Activated CD8-positive, alpha-beta memory T cell treated with anti-CD3 and anti-CD28 coated beads for 36 hours (primary cell): ENCODE data around the gene RSRP1. TPM values are rescaled to one million over a fixed set of nuclear protein-coding genes. Genes with fewer than 3 reads are reported as not detected.
"Not testable (repeated sequence)": the region's sequence is repeated elsewhere in the genome, so short reads cannot be mapped to it uniquely, and the experiment has no call there.

Source experiments
- CTCF ChIA-PET: fragments of 350-600 bp; sonication (Branson Sonifier 250); formaldehyde crosslinking; loops from one replicate; lab custom pipeline; 2021; ENCODE audit warnings: antibody characterized with exemption; lab: Charles Lee
- POLR2A ChIA-PET: fragments of 350-600 bp; sonication (Branson Sonifier 250); formaldehyde crosslinking; loops from one replicate; lab custom pipeline; 2021; ENCODE audit warnings: antibody characterized with exemption; lab: Charles Lee
- total RNA-seq, 2 experiments: library from RNA; stranded (reverse); gene quantifications; one replicate each; pipeline ENCODE4 v1.2.3, GENCODE V29; 2021

RSRP1 gene
- total RNA-seq, result 10 to 100 TPM; 81.0 to 95.0 TPM

DNA sequence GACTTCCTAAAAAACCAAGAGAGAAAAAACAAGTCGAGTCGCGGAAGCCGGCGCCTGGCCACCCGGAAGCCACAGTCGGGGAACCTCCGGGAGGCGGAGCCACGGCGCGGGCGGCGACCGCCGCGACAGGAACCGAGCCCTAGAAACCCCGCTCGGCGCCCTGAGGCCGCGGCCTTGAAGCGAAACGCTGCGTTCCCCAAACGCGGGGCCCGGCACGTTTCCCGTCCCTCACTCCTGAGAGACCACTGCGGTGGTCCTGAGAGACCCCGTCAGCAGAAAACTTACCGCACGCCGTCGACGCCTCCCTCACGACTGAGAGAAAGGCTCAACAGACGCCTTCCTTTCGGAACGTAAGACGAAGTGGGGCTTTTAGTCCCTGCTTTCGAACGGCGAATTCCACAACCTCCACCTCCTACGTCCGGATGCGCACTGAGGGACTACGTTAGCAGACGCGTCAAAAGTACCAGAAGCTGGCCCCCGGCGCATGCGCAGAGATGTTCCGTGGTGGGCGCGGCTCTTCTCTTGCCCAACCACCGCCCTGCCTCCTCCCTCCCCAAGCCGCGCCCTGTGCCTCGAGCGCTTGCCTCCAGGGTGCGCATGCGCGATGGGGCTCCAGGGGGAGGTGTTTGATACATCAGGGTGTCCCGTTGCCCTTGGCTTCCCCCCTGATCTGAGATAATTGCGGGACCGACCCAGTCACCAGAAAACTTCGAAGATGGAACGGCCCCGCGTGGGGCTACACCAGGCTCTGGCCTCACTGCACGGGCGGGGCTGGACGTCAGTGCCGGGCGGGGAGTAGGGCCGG, at the start of gene RSRP1:
RSRP1 (minus strand) TSS at position 431 of the 805 bp plus-strand sequence. CDS start 491 bp downstream, outside the sequence.
- ChIA-PET CTCF (interaction anchor here (1.0 kb wide), 1 partner anchor 15 kb away, joined by 3 read pairs; no protein-coding TSS in a partner anchor), POLR2A (interaction anchor here (0.5 to 1.4 kb wide), 3 partner anchors 8 to 604 kb away, joined by 3 to 16 read pairs (median 3); partner anchors contain the start of genes SRRM1 and SYF2)

GRCh38 chr1:25296501-25296900, 49.2 kb upstream of the RSRP1 start:
- CTCF ChIA-PET, POLR2A ChIA-PET: not testable (repeated sequence)

DNA sequence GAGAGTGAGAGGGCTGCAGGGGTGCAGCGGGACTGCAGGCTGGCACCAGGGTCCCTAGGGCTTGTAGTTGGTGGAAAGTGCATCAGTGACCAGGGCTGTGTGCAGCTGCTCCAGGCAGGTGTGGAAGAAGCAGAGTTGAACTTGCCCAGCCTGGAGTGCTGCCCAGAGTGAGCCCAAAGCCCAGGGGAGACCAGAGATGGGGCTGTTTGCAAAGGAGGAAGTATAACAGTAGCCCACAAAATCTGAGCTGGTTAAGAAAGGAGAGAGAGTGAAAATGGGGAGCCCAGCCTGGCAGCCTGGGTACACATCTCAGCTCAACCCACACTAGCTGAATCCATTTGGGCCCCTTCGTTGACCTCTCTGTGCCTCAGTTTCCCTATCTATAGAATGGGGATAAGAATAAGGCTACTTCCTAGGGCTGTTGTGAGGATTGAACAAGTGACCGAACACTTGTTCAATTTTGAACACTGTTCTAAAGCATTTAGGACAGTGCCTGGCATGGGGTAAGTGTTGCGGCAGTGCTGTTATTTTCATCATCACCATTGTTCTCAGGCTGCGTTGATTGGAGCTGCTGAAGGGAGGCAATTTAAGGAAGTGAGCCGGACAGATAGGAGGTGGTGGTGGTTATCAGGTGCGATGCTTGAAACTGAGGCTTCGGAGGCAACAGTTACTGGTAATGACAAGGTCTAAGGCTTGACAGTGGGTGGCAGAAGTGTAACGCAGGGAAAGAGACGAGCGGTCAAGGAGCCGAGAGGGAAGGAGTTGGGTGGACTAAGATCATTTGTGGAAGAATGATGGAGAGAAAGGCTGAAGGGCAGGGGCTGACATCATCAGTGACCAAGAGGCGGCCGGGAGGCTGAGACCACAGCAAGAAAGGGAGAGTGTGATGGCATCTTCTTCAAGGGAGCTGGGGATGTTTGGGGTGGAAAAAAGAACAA, 47.9 kb upstream of the RSRP1 start:
- CTCF ChIA-PET, result not testable (repeated sequence)
- POLR2A ChIA-PET, result interaction anchor here (0.7 kb wide), 1 partner anchor 165 kb away, joined by 4 read pairs; no protein-coding TSS in a partner anchor

- POLR2A ChIA-PET, CTCF ChIA-PET: not testable (repeated sequence)
Observed at GRCh38 chr1:25293426-25293825, 46.2 kb upstream of the RSRP1 start.

- CTCF ChIA-PET, POLR2A ChIA-PET: not testable (repeated sequence)
Observed at GRCh38 chr1:25290043-25290442, 42.8 kb upstream of the RSRP1 start.

DNA sequence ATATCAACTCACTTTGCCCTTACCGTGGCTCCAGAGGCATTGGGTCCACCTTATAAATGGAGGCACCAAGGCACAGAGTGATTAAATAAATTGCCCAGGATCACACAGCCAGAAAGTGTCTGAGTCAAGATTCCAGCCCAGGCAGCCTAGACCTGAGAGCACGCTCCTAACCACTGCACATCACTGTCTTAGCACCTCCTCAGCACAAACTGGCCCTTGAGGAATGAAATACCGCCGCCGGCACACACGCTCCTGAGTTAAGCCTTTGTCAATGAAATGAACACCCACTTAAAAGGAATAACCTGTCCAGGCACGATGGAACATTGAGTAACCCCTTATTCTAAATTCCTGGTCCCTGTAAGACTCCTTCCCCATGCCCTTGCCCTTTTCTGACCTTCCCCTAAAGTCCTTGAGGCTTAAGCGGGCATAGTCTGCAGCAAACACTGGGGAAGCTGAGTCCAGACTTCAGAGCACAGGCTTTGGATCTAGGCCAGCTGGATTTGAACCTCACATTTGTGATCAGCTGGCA, 41.4 kb upstream of the RSRP1 start:
- POLR2A ChIA-PET, CTCF ChIA-PET: not testable (repeated sequence)

- CTCF ChIA-PET, result not testable (repeated sequence)
Observed at GRCh38 chr1:25287164-25287563, 39.9 kb upstream of the RSRP1 start.

GRCh38 chr1:25285862-25286261, 38.6 kb upstream of the RSRP1 start:
- CTCF ChIA-PET, POLR2A ChIA-PET: not testable (repeated sequence)

More at GRCh38 chr1:25287164-25287563, 39.9 kb upstream of the RSRP1 start:
- POLR2A ChIA-PET, result not testable (repeated sequence)

DNA sequence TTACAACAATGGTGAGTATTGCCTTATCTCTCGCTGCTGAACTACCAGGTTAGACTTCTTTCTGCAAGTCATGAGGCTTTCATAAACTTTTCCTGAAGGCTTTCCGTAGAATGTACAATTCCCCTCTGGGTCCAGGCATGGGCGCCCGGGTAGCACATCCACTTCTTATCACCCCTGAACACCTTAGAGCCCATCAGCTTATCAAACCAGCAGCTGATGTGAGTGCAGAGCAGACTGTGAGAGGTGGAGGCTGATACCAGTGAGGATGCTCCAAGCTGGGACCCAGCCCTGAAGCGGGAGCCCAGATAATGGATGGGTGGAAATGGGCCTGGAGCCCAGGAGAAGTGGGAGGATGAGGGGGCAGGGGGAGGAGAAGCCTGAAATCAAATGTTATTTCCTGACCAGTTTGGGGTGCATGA, 32.4 kb upstream of the RSRP1 start:
- POLR2A ChIA-PET, CTCF ChIA-PET: not testable (repeated sequence)

- POLR2A ChIA-PET, CTCF ChIA-PET: not testable (repeated sequence)
Observed at GRCh38 chr1:25278790-25279189, 31.5 kb upstream of the RSRP1 start.

DNA sequence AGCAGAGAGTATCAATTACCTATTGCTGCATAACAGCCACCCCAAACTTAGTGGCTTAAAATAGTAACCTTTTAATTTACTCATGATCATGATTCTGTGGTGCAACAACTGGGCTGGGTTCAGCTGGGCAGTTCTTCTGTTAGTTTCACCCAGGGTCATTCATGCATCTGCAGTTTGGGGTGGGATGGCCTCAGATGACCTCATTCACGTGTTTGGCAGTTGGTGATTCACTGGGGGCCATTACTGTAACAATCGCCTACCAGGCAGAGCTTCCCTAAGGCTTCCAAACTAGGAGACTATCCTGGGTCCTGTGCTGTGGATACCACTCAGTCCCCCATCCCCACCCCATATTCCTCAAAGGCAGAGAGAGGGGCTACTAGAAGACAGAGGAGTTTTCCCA, 31.1 kb upstream of the RSRP1 start:
- CTCF ChIA-PET, POLR2A ChIA-PET: not testable (repeated sequence)

DNA sequence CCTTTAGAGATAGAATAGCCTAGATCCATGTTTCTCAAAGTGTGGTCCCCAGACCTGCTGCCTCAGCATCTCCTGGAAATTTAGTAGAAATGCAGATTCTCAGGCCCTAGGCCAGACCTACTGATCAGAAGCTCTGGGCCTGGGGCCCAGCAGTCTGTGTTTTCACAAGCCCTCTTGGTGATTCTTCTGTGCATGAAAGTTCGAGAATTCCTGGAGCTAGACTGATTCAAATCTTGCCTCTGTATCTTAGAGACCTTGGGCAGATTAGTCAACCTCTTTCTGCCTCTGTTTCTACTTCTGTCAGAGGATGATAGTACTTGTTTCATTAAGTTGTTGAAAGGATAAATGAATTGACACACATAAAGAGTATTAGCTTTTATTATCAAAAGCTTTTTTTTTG, 30.0 kb upstream of the RSRP1 start:
- POLR2A ChIA-PET, CTCF ChIA-PET: not testable (repeated sequence)

- POLR2A ChIA-PET, CTCF ChIA-PET: not testable (repeated sequence)
Observed at GRCh38 chr1:25275648-25276047, 28.4 kb upstream of the RSRP1 start.

DNA sequence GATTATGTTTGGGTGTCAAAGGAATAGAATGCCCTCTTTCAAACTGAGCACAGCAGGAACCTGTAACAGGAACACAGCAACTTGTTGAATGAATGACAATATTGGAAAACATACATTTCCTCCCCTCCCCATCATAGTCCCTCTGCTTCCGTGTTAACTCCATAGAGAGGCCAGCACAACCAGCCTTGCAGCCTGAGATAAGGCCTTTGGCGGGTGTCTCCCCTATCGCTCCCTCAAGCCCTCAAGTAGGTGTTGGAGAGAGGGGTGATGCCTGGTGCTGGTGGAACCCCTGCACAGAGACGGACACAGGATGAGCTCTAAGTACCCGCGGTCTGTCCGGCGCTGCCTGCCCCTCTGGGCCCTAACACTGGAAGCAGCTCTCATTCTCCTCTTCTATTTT, 25.0 kb upstream of the RSRP1 start, which contains the start of gene RHD:
RHD (plus strand) TSS at position 272 of the 400 bp plus-strand sequence; CDS start at position 311, 39 bp downstream.
- CTCF ChIA-PET, POLR2A ChIA-PET: not testable (repeated sequence)

DNA sequence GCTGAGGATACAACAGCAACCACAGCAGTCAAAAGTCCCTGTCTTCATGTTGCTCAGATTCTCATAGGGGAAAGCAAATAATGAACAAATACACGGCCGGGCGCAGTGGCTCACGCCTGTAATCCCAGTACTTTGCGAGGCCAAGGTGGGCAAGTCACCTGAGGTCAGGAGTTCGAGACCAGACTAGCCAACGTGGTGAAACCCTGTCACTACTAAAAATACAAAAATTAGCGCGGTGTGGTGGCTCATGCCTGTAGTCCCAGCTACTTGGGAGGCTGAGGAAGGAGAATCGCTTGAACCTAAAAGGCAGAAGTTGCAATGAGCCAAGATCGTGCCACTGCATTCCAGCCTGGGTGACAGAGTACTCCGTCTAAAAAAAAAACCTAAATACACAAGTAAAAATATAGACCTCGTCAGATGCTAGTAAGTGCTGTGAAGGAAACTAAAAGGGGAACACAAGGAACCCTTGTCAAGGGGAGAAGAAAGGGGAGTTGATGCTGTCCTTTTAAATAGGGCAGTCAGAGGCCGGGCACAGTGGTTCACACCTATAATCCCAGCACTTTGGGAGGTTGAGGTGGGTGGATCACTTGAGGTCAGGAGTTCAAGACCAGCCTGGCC, 21.0 kb upstream of the RSRP1 start:
- POLR2A ChIA-PET, result not testable (repeated sequence)

DNA sequence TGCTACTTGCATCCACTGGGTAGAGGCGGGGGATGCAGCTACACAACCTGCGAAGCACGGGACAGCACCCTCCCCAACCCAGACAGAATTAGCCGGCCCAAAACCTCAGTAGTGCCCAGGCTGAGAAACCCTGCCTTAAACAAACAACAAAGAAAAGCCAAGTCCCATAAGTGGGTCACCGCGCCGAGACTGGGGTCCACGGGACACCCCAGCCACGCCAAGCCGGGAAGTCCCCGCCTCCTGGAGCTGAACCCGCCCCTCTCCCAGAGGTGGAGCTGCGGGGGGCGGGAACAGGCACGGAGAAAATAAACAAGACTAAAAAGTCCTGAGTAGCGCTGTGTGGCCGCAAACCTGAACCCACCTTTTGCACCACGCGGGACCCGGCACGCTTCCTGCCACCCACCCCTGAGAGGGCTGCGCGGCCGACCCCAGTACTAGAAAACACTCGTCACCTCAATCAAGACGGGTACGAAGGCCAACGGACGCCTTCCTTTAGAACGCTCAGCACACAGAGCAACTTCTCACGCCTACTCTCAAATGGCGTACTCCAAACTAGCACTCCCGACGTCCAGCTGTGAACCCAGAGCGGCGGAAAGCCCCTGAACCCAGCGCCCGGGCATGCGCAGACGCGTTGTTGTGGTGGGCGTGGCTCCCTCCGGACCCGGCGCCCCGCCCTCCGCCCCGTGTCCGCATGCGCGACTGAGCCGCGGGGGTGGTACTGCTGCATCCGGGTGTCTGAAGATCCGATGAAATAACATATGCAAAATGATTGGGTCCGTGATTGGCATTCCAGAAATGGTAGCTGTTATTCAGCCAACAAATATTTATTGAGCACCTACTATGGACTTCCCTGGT, 20.3 kb upstream of the RSRP1 start:
- CTCF ChIA-PET, POLR2A ChIA-PET: not testable (repeated sequence)

More for the DNA sequence above, 21.0 kb upstream of the RSRP1 start:
- CTCF ChIA-PET, result not testable (repeated sequence)

- CTCF ChIA-PET, POLR2A ChIA-PET: not testable (repeated sequence)
Observed at GRCh38 chr1:25266554-25267287, 19.5 kb upstream of the RSRP1 start.

- POLR2A ChIA-PET, CTCF ChIA-PET: not testable (repeated sequence)
Observed at GRCh38 chr1:25260336-25260735, 13.1 kb upstream of the RSRP1 start.
